ENCODE results near the gene H2AZ2.
"Not testable (repeated sequence)": the region's sequence is repeated elsewhere in the genome, so short reads cannot be mapped to it uniquely, and the experiment has no call there.

H2AZ2 gene

GRCh38 chr7:44847920-44848634 is at the start of gene H2AZ2:
Gene H2AZ2 (minus strand): TSS chr7:44848087. CDS start chr7:44847971, 116 bp downstream.
- DNase-seq = peak; percentile 98 to 99

DNA sequence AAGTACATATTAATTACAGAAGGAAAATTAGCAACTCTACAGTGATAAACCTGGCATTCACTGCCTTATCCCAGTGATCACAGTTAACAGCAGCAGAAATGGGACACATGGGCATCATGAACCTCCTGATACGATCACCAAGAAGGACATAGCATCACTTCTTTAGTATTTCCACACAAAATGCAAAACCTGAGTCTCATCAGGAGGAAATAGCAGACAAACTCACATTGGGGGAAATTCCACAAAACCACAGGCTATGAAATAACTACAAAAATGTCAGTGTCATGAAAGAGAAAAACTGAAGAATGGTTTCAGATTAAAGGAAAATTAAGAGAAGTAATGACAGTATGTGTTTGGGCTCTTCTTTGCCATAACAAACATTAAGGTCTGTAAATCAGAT is 49.4 kb upstream of the H2AZ2 start:
- DNase-seq = no peak

GRCh38 chr7:44894888-44895580 is 47.1 kb upstream of the H2AZ2 start:
- no peak for DNase-seq

- DNase-seq = no peak
Observed at GRCh38 chr7:44893710-44894234, 45.9 kb upstream of the H2AZ2 start.

GRCh38 chr7:44891791-44892190 is 43.9 kb upstream of the H2AZ2 start:
- no peak for DNase-seq

DNA sequence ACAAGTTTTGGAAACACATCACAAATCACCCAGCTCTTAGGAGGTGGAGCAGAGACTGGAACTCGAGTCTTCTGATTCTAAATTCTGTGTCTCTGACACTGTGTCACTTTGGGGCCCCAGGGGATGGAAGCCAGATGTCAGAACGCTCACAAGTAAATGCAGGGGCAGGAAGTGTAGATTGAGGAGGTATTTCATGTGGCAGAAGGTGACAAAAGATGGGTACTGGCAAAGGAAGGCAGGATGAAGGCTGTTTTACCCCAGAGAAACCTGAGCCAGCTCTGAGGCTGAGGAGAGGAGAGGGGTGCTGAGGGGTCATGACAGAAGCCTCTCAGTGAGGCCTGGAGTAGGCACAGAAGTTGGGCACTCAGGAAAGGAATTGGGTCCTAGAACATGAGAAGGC is 43.5 kb upstream of the H2AZ2 start:
- no peak for DNase-seq

- no peak for DNase-seq
Observed at GRCh38 chr7:44889086-44889781, 41.3 kb upstream of the H2AZ2 start.

- DNase-seq = no peak
Observed at GRCh38 chr7:44887293-44887692, 39.4 kb upstream of the H2AZ2 start.

GRCh38 chr7:44885394-44886317 is 37.8 kb upstream of the H2AZ2 start, which contains the start of gene PURB:
Gene PURB (minus strand): TSS chr7:44885530. CDS start chr7:44885348, 182 bp downstream.
- DNase-seq = peak; percentile 88 to 94

DNA sequence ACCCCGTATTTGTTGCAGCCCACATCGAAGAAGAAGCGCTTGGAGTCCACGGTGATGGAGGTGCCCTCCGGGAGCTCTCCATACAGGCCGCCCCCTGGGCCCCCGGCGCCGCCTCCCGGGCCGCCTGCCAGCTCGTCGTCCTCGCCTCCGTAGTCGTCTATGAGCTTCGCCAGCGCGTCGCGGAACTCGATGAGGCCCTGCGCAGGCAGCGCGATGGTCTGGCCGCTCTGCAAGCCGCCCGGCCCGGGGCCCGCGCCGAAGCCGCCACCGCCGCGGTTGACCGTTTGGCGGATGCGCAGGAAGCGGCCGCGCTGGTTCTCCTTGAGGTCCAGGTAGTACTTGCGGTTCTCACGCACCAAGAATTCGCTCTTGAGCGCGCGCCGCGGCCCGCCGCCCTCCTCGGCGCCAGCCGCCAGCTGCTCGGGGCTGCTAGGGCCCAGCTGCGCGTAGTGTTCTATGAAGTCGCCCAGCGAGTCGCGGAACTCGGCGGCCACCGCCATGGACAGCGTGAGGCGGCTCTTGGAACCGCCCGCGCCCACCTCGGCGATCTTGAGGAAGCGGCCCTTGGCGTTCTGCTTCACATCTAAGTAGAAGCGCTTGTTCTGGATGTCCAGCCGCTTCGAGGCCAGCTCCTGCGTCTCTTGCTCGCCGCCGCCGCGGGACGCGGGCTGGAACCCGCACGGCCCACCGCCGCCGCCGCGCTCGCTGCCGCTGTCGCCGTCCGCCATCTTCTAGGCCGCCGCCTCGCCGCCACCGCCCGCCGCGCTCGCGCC is 36.9 kb upstream of the H2AZ2 start:
- peak in 1 of 2 donors; percentile 65 for DNase-seq

DNA sequence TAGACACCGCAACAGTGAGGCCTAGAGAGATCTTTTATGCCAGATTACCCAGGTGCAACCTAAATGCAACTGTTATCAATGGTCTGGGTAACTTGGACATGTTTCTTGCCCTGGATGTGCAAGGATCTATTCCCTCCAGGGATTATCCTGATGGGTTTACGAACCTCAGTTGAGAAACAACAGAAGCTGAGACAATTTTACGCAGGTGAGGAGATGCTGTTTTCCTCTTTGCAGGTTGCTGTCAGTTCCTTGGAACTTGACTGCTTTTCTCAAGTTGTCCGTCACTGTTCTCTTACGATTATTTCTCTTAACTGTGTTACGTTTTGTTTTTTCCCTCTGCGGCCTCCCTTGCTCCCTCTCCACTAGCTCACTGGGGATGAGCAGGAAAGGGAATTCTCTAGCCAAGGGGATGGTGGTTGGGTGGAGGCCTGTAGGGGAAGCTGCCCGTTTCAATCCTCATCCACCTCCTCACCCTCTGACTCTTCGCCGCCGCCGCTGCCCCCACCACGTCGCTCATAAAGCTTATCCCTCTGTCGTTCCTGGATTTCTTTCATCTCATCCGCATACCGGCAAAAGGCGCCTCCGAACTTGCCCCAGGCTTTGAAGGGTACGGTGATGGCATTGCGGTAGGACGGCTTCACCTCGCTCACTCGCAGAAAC is 36.2 kb upstream of the H2AZ2 start:
- no peak for DNase-seq

DNA sequence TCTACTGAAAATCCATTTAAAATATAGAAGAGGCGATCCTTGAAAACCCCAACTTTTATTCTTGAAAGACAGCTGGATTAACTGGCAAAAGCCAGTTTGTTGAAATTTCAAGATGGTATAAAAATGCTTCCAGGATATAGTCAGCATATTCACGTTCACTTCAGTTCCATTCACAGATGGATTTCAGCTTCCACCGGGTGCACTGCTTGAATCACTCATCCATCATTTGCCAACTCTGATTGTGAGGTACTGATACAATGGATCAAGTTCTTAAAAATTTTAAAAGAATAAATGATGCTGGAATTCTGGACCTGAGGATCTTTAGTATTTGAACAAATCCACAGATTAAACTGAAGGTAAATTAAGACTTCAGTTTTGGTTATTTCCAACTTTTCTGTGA is 35.0 kb upstream of the H2AZ2 start:
- no peak for DNase-seq

DNA sequence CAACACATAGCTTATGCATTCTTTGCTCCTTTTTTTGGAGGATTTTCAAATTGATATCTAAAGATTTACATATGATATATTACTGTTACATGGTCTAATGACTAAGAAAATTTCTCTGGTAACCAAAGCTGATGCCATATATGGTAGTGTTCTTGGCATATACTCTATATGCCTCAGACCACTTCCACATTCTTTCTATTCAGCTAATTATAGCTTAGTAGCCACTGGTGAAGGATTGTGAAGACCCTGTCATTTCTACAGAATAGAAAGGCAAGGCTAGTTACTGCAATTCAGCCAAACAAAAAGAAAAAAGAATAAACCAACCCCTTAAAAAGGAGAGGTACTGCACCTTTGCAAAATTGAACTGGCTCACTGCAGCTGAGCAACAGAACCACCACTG is 33.7 kb upstream of the H2AZ2 start:
- peak in 1 of 2 donors; percentile 24 for DNase-seq

DNA sequence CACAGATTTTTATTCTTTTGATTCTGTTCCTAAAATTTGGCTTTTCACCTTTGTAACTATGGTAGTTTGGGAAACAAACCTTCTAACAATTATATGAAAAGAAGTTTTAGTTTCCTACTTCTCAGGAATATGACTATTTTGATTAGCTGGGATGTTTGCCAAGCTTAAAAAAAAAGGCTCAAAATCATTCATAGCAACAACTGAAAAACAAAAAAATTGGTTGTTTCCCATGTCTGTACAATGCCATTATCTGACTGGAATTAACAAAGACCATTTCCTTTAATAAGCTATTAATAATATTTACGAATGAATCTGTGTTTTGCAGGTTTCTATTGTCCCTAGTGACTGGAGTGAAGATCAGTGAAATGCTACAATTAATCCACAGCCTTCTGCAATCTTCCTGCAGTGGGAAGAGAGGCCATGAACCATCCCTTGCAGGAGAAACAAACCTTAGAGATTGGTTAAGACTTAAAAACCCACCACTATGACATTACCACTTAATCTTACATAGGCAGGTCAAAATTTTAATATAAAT is 33.2 kb upstream of the H2AZ2 start:
- DNase-seq = no peak

GRCh38 chr7:44880317-44881018 is 32.6 kb upstream of the H2AZ2 start:
- no peak for DNase-seq

DNA sequence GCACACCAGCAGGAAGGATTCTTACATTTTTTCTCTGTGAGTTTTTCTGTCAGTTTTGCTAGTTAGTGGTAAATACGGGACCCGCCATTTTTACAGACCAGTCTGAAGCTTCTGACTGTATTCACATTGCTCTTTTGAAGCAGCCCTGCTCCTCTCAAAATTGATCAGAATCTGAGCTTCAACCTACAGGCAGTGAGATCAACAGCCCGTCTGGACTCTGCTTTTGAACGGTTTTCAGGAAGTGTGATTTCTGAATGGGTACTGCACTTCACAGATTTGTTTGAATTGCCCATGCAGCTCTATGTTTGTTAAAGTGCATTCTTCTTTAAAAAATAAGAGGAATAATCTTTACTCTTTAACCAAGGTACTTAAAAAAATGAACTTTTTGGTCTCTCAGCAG is 28.5 kb upstream of the H2AZ2 start:
- DNase-seq = no peak

DNA sequence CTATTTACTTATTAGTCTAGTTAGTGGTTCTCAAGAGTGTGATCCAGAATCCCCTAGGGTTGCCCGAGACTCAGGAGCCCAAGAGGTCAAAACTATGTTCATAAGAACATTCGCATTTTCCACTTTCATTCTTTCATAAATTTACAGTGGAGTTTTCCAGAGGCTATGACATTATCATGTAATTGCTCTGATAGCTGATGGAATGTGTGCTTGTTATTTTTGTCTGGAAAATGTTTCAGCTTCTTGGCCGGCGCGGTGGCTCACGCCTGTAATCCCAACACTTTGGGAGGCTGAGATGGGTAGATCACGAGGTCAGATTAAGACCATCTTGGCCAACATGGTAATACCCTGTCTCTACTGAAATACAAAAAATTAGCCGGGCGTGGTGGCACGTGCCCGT is 27.4 kb upstream of the H2AZ2 start:
- no peak for DNase-seq

DNA sequence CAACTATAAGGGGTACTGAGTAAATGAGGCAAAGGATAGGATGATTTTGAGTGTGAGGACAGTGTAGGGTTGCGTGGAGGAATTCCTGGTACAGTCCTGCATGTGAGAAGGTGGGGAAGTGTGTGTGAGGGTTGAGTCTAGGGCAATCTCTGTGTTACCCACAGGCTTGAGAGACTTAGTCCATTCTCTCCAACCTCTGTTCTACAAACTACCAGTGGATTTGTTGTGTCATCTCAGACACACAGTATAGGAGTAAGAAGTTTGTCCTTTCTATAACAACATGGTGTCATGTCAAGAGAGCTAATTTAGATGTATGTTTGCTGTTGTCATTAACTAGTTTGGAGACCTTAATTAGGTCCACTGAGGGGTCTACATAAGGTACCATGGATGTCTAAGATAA is 24.9 kb upstream of the H2AZ2 start:
- DNase-seq = no peak

- DNase-seq = not testable (repeated sequence)
Observed at GRCh38 chr7:44871918-44872317, 24.0 kb upstream of the H2AZ2 start.

DNA sequence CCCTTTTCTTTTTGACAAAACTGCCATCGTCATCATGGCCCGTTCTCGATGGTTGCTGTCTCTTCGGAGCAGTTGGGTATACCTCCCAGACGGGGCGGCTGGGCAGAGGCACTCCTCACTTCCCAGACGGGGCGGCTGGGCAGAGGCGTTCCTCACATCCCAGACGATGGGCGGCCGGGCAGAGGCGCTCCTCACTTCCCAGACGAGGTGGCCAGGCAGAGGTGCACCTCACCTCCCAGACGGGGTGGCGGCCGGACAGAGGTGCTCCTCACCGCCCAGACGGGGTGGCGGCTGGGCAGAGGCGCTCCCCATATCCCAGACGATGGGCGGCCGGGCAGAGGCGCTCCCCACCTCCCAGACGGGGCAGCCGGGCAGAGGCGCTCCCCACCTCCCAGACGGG is 22.9 kb upstream of the H2AZ2 start:
- not testable (repeated sequence) for DNase-seq
